22Rv1 (cell line): ENCODE results near the gene PDHX.

Source experiments
- H3K27ac ChIP-seq: fragments of 450-650 bp; 2 replicates; pipeline ENCODE4 v1.5.1; 2017
- CTCF ChIP-seq: fragments of 450-650 bp; IDR thresholded peaks from 2 replicates; pipeline ENCODE4 v1.5.1; 2017; ENCODE audit warnings: mild to moderate bottlenecking
- ZFX ChIP-seq: fragments of 450-650 bp; IDR thresholded peaks from 2 replicates; pipeline ENCODE4 v1.6.1; 2017; ENCODE audit warnings: antibody characterized with exemption, borderline replicate concordance

PDHX gene

GRCh38 chr11:34916015-34916842 is at the start of gene PDHX, which contains the start of gene APIP:
PDHX (plus strand) TSS chr11:34916618; CDS start chr11:34916656, 38 bp downstream.
APIP (minus strand) TSS chr11:34916379; CDS start chr11:34916284, 95 bp downstream.
- H3K27ac ChIP-seq, result peak within 1 kb of the TSS; percentile 97
- no peak for TF ChIP-seq ZFX
- TF ChIP-seq CTCF, result no peak

GRCh38 chr11:34869425-34869824 is 47.0 kb upstream of the PDHX start:
- H3K27ac ChIP-seq, result no peak overlapping the region
- TF ChIP-seq CTCF (peak; percentile 14; the same call in 1 of the 2 replicates), ZFX (no peak)

GRCh38 chr11:34870548-34871196 is 45.7 kb upstream of the PDHX start:
- H3K27ac ChIP-seq, result no peak overlapping the region
- TF ChIP-seq ZFX (no peak), CTCF (no peak)

- H3K27ac ChIP-seq, result no peak overlapping the region
- TF ChIP-seq ZFX, result no peak
Observed at GRCh38 chr11:34874202-34874601, 42.2 kb upstream of the PDHX start.

- TF ChIP-seq CTCF (no peak), ZFX (no peak)
- no peak overlapping the region for H3K27ac ChIP-seq
Observed at GRCh38 chr11:34877375-34877975, 38.9 kb upstream of the PDHX start.

- TF ChIP-seq ZFX (no peak), CTCF (no peak)
- no peak overlapping the region for H3K27ac ChIP-seq
Observed at GRCh38 chr11:34881900-34882299, 34.5 kb upstream of the PDHX start.

GRCh38 chr11:34886609-34887008 is 29.8 kb upstream of the PDHX start:
- peak overlapping the region; percentile 42 for H3K27ac ChIP-seq
- TF ChIP-seq ZFX (no peak), CTCF (no peak)
